Measurements from ENCODE around the gene CMIP. TPM values are rescaled to one million over a fixed set of nuclear protein-coding genes. Genes with fewer than 3 reads are reported as not detected.

Gene CMIP
- total RNA-seq, 4 donors from 2014 or later = 40.0 to 69.6 (median 47.0) TPM

DNA sequence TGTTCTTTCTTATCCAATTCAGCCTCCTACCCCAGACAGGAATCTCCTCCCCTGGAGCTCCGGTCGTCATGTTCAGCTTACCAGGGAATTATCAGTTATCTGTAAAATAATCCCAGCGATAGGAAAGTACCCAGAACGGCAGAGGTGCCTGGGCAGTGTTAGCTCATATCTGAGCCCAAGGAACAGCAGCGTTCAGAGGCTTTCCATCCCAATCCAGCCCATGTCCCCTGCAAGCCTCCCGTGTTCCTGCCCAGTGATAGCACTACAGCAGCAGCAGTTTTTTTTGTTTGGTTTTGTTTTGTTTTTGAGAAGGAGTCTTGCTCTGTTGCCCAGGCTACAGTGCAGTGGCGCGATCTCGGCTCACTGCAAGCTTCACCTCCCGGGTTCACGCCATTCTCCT is 158.2 kb downstream of the CMIP start:
- Histone ChIP-seq H3K9me3 (no peaks in the 10 kb centered on the region), H3K4me1 (peaks cover 0 to 21% (median 9%) of the 10 kb centered on the region in 4 donors), H3K4me3 (no peak overlapping the region), H3K27ac (no peak overlapping the region), H3K27me3 (no peaks in the 10 kb centered on the region), H3K36me3 (no peaks in the 10 kb centered on the region)
- 86 to 91% methylated on average over 5 to 11 of the region's 11 CpGs for WGBS, 2 donors (ENCODE audit: low coverage in 1 of 2)
- no peak for TF ChIP-seq EP300 (IDR thresholded peaks at IDR 0.05; ENCODE audit: low read depth)
- TF ChIP-seq POLR2AphosphoS5 (IDR thresholded peaks at IDR 0.05) = no peak
- TF ChIP-seq, protein P1, sequence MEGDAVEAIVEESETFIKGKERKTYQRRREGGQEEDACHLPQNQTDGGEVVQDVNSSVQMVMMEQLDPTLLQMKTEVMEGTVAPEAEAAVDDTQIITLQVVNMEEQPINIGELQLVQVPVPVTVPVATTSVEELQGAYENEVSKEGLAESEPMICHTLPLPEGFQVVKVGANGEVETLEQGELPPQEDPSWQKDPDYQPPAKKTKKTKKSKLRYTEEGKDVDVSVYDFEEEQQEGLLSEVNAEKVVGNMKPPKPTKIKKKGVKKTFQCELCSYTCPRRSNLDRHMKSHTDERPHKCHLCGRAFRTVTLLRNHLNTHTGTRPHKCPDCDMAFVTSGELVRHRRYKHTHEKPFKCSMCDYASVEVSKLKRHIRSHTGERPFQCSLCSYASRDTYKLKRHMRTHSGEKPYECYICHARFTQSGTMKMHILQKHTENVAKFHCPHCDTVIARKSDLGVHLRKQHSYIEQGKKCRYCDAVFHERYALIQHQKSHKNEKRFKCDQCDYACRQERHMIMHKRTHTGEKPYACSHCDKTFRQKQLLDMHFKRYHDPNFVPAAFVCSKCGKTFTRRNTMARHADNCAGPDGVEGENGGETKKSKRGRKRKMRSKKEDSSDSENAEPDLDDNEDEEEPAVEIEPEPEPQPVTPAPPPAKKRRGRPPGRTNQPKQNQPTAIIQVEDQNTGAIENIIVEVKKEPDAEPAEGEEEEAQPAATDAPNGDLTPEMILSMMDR (IDR thresholded peaks at IDR 0.05) = no peak
- TF ChIP-seq POLR2A (IDR thresholded peaks at IDR 0.05) = no peak
- in situ Hi-C loops (cut with MboI; ENCODE audit: low pct_ligation_motif_present in 1 of 4, low pct_unique_long_range_greater_than_20kb in 1 of 4, low sequenced_read_pairs in 3 of 4) = loop anchor here in 1 of 4 donors (25.0 kb wide), 1 partner anchor 190 kb away; no protein-coding TSS in a partner anchor
- intact Hi-C loops (cut with DNase I; ENCODE audit: low total_unique reads) = no loop called here
- no peak for DNase-seq

DNA sequence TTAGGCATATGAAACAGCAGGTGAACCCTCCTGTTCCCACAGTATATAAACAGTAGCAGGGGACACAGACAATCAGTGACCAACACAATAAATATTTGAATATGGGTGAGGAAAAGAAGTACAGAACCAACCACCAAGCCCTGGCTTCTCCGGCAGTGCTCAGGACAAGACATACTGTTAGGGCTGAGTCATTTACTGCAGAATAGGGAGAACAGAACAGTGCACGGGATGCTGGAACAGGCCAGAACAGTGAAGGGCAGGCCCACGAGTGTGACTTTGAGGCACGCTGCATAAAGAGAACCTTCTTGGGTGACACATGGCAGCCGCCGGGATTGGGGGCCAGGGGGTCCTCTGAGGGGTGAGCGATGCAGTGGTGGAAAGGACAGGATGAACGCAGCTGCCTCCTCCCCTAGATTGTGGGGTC is 160.4 kb downstream of the CMIP start:
- peaks cover 2 to 31% (median 13%) of the 10 kb centered on the region in 4 donors for H3K4me1 ChIP-seq
- H3K36me3 ChIP-seq = no peaks in the 10 kb centered on the region
- in situ Hi-C loops (cut with MboI; ENCODE audit: low pct_ligation_motif_present in 1 of 4, low pct_unique_long_range_greater_than_20kb in 1 of 4, low sequenced_read_pairs in 3 of 4) = loop anchor here in 1 of 4 donors (25.0 kb wide), 1 partner anchor 193 kb away; no protein-coding TSS in a partner anchor
- WGBS, 2 donors (ENCODE audit: low coverage in 1 of 2) = 61 to 86% methylated on average over 4 to 8 of the region's 8 CpGs
- intact Hi-C loops (cut with DNase I; ENCODE audit: low total_unique reads) = no loop called here
- no peak for TF ChIP-seq POLR2AphosphoS5 (IDR thresholded peaks at IDR 0.05)
- no peak for TF ChIP-seq POLR2A (IDR thresholded peaks at IDR 0.05)
- TF ChIP-seq, protein P1 (IDR thresholded peaks at IDR 0.05) = no peak
- TF ChIP-seq EP300 (IDR thresholded peaks at IDR 0.05; ENCODE audit: low read depth) = no peak
- no peak overlapping the region for H3K27ac ChIP-seq
- no peak for DNase-seq
- no peaks in the 10 kb centered on the region for H3K27me3 ChIP-seq
- H3K4me3 ChIP-seq = no peak overlapping the region
- H3K9me3 ChIP-seq = no peaks in the 10 kb centered on the region

DNA sequence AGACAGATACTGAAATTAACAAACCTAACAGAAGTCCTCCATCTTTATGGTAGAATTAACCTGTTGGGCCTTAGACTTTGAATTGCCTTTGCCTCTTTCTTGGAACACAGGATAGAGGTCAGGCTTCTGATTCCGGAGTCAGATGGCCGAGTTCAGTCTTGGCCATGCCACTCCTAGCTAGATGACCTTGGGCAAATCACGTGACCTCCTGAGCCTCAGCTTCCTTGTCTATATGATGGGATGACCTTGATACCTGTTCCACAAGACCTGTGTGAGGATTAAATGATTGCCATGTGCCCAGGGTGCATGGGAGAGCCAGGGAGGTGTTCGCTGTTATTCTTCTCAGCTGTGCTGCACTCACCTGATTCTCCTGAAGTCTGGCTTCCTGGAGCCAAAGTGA is 161.4 kb downstream of the CMIP start:
- 91% methylated on average over 4 of the region's 4 CpGs; no CpG with 5 or more reads in 1 of the 2 donors for WGBS, 2 donors (ENCODE audit: low coverage in 1 of 2)
- peaks cover 2 to 32% (median 17%) of the 10 kb centered on the region in 4 donors for H3K4me1 ChIP-seq
- no peak overlapping the region for H3K27ac ChIP-seq
- H3K9me3 ChIP-seq = no peaks in the 10 kb centered on the region
- H3K4me3 ChIP-seq = no peak overlapping the region
- in situ Hi-C loops (cut with MboI; ENCODE audit: low pct_ligation_motif_present in 1 of 4, low pct_unique_long_range_greater_than_20kb in 1 of 4, low sequenced_read_pairs in 3 of 4) (loop anchor here in 1 of 4 donors (25.0 kb wide), 1 partner anchor 194 kb away; no protein-coding TSS in a partner anchor), intact Hi-C loops (cut with DNase I; ENCODE audit: low total_unique reads) (no loop called here)
- TF ChIP-seq POLR2AphosphoS5 (IDR thresholded peaks at IDR 0.05) = no peak
- TF ChIP-seq POLR2A (IDR thresholded peaks at IDR 0.05) = no peak
- TF ChIP-seq EP300 (IDR thresholded peaks at IDR 0.05; ENCODE audit: low read depth) = no peak
- TF ChIP-seq, protein P1 (IDR thresholded peaks at IDR 0.05) = no peak
- DNase-seq = no peak
- no peaks in the 10 kb centered on the region for H3K36me3 ChIP-seq
- no peaks in the 10 kb centered on the region for H3K27me3 ChIP-seq

- intact Hi-C loops (cut with DNase I; ENCODE audit: low total_unique reads) (no loop called here), in situ Hi-C loops (cut with MboI; ENCODE audit: low pct_ligation_motif_present in 1 of 4, low pct_unique_long_range_greater_than_20kb in 1 of 4, low sequenced_read_pairs in 3 of 4) (loop anchor here in 1 of 4 donors (25.0 kb wide), 1 partner anchor 195 kb away; no protein-coding TSS in a partner anchor)
- Histone ChIP-seq H3K36me3 (no peaks in the 10 kb centered on the region), H3K4me3 (no peak overlapping the region), H3K4me1 (peaks cover 4 to 23% (median 13%) of the 10 kb centered on the region in 4 donors), H3K27ac (no peak overlapping the region), H3K27me3 (no peaks in the 10 kb centered on the region), H3K9me3 (no peaks in the 10 kb centered on the region)
- DNase-seq = no peak
- TF ChIP-seq, protein P1 (IDR thresholded peaks at IDR 0.05) = no peak
- TF ChIP-seq EP300 (IDR thresholded peaks at IDR 0.05; ENCODE audit: low read depth) = no peak
- no peak for TF ChIP-seq POLR2AphosphoS5 (IDR thresholded peaks at IDR 0.05)
- TF ChIP-seq POLR2A (IDR thresholded peaks at IDR 0.05) = no peak
- 94 to 100% methylated on average over 2 to 12 of the region's 12 CpGs for WGBS, 2 donors (ENCODE audit: low coverage in 1 of 2)
Measured at GRCh38 chr16:81607006-81607405, 162.4 kb downstream of the CMIP start.

Measured in transverse colon (tissue), 4 donors.